Measurements from ENCODE around the gene CDHR1.

DNA sequence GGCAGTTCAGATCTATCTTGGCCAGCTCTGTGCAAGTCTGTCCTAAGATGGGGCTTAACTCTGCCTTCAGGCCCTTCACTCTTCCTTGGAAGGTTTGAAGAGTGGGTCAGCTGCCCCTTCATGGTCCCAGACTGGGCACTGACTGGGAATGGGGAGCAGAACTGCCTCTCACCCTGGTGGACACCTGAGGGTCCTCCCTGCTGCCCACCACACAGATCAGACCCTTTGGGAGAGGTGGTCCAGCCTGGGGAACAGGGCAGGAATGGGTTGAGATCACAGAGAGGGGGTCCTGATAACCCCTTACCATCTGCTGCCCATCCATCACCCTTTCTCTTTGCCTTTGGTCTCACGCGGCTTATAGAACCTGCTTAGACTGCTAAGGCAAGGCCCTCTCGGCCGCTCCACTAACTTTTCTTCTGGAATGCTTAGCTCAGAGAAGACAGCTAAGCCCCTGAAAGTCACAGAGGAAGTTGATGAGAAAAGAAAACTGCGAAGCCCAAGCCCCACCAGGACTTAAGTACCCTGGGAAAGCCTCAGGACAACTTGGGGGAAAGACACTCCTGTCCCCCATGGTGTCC is 402 bp upstream of the CDHR1 start:
- no peak for TF ChIP-seq CTCF (IDR thresholded peaks at IDR 0.05; ENCODE audit: low read depth, low read length, missing input control)
- TF ChIP-seq, protein P1, sequence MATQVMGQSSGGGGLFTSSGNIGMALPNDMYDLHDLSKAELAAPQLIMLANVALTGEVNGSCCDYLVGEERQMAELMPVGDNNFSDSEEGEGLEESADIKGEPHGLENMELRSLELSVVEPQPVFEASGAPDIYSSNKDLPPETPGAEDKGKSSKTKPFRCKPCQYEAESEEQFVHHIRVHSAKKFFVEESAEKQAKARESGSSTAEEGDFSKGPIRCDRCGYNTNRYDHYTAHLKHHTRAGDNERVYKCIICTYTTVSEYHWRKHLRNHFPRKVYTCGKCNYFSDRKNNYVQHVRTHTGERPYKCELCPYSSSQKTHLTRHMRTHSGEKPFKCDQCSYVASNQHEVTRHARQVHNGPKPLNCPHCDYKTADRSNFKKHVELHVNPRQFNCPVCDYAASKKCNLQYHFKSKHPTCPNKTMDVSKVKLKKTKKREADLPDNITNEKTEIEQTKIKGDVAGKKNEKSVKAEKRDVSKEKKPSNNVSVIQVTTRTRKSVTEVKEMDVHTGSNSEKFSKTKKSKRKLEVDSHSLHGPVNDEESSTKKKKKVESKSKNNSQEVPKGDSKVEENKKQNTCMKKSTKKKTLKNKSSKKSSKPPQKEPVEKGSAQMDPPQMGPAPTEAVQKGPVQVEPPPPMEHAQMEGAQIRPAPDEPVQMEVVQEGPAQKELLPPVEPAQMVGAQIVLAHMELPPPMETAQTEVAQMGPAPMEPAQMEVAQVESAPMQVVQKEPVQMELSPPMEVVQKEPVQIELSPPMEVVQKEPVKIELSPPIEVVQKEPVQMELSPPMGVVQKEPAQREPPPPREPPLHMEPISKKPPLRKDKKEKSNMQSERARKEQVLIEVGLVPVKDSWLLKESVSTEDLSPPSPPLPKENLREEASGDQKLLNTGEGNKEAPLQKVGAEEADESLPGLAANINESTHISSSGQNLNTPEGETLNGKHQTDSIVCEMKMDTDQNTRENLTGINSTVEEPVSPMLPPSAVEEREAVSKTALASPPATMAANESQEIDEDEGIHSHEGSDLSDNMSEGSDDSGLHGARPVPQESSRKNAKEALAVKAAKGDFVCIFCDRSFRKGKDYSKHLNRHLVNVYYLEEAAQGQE (IDR thresholded peaks at IDR 0.05): no peak

Data from liver (tissue), 2 donors.